ENCODE results near the gene MED25.

DNA sequence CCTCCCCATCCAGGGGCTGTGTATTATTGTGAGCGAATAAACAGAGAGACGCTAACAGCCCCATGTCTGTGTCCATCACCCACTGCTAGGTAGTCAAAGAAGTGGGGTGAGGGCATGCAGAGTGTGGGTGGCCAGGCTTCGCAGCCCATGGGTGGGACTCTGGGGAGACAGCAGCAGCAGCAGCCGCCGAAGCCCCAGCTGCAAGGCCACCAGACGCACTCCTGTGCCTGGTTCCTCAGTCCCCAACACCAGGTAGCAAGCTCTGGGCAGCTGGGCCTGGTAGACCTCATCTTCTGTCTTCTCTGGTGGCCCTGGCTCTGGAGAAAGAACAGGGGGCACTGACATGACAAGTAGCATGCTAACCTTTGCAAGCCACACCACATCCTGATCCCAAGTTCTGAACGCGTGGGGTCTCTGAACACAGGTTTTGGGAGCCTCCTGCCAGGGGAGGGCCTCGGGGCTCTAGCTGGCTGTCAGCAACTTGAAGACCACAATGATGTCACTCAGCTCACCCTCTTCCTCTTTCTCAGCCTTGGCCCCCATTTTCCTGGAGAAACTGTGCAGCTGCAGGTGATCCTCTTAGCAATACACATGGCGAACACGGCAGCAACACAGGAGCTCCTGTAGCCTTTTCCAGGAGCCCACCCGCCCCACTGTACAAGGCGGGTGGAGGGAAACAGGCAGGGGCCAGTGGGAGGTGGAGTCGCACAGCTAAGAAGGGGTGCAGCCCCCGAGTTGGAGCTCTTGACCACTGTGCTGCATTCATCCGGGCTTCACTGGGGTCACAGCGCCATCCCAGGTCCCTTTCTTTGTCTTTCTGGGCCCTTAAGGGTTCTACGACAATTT lies 10.8 kb upstream of the MED25 start:
- TF ChIP-seq, protein P1, sequence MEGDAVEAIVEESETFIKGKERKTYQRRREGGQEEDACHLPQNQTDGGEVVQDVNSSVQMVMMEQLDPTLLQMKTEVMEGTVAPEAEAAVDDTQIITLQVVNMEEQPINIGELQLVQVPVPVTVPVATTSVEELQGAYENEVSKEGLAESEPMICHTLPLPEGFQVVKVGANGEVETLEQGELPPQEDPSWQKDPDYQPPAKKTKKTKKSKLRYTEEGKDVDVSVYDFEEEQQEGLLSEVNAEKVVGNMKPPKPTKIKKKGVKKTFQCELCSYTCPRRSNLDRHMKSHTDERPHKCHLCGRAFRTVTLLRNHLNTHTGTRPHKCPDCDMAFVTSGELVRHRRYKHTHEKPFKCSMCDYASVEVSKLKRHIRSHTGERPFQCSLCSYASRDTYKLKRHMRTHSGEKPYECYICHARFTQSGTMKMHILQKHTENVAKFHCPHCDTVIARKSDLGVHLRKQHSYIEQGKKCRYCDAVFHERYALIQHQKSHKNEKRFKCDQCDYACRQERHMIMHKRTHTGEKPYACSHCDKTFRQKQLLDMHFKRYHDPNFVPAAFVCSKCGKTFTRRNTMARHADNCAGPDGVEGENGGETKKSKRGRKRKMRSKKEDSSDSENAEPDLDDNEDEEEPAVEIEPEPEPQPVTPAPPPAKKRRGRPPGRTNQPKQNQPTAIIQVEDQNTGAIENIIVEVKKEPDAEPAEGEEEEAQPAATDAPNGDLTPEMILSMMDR (conservative IDR thresholded peaks at IDR 0.05; ENCODE audit: low read length), result no peak
- TF ChIP-seq EZH2phosphoT487 (IDR thresholded peaks at IDR 0.05; ENCODE audit: borderline replicate concordance), result no peak

Data from Loucy (cell line).